Measurements from ENCODE around the gene APOA5.

DNA sequence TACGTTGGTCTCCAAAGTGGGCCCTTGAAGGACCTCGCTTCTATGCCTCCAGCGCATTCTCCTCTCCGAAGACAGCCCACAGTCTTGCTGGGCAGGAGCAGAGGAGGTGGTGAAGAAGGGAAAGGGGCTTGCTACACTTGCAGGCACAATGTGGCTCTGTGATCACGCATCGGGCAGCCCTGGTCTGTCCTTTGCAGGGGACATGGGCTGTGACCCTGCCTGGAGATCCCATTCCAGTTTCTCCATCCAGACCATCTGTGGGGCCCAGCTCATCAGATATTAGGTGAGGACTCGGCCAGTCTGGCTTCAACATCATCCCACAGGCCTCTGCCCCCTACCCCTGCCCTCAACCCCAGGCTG is 44.9 kb upstream of the APOA5 start:
- TF ChIP-seq, protein P1, sequence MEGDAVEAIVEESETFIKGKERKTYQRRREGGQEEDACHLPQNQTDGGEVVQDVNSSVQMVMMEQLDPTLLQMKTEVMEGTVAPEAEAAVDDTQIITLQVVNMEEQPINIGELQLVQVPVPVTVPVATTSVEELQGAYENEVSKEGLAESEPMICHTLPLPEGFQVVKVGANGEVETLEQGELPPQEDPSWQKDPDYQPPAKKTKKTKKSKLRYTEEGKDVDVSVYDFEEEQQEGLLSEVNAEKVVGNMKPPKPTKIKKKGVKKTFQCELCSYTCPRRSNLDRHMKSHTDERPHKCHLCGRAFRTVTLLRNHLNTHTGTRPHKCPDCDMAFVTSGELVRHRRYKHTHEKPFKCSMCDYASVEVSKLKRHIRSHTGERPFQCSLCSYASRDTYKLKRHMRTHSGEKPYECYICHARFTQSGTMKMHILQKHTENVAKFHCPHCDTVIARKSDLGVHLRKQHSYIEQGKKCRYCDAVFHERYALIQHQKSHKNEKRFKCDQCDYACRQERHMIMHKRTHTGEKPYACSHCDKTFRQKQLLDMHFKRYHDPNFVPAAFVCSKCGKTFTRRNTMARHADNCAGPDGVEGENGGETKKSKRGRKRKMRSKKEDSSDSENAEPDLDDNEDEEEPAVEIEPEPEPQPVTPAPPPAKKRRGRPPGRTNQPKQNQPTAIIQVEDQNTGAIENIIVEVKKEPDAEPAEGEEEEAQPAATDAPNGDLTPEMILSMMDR (IDR thresholded peaks at IDR 0.05): no peak
- no peak for TF ChIP-seq POLR2AphosphoS5 (IDR thresholded peaks at IDR 0.05)
- TF ChIP-seq EP300 (IDR thresholded peaks at IDR 0.05): no peak

All from suprapubic skin (tissue), 4 donors.